ENCODE results near the gene OIT3. TPM values are rescaled to one million over a fixed set of nuclear protein-coding genes. Genes with fewer than 3 reads are reported as not detected.

OIT3 gene
- total and polyA plus RNA-seq, 4 donors, result 0.08 to 0.49 (median 0.28) TPM; not detected in 1

DNA sequence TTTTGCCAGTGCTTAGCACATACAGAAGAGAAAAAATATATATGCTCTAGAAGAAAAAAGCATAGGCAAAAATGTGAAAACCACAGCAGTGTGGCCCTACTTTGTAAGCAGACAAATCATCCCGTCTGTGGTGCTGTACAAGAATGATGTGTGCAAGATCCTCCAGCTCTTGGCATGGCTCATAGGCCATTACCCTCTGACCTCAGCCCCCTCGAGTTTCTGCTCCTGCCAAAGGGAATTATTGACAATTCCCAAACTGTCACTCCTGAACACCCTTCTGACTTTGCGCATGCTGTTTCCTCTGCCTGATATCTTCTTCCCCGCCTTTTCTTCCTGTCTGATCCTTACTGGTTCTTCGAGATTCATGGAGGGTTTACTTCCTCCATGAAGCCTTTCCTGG lies 33.9 kb downstream of the OIT3 start:
- Histone ChIP-seq H3K36me3 (ENCODE audit: control insufficient read depth in 4 of 4, insufficient read depth in 4 of 4, low read length in 4 of 4) (no peaks in the 10 kb centered on the region), H3K9ac (ENCODE audit: insufficient read depth in 1 of 2, low read length in 2 of 2) (no peak overlapping the region), H3K27me3 (ENCODE audit: control insufficient read depth in 3 of 3, insufficient read depth in 3 of 3, low read length in 2 of 3) (no peaks in the 10 kb centered on the region), H3K4me3 (no peak overlapping the region), H3K4me1 (ENCODE audit: control insufficient read depth in 5 of 5, insufficient read depth in 5 of 5, low read length in 5 of 5) (peaks cover 0 to 1% (median 0%) of the 10 kb centered on the region in 5 donors), H3K27ac (ENCODE audit: low read depth in 1 of 2, low read length in 1 of 2) (no peak overlapping the region), H3K9me3 (ENCODE audit: control insufficient read depth in 4 of 4, insufficient read depth in 3 of 4, low read length in 3 of 4) (no peaks in the 10 kb centered on the region)
- ATAC-seq (ENCODE audit: insufficient read depth, low FRiP score) (no peak), DNase-seq (no peak)
- TF ChIP-seq CTCF (IDR thresholded peaks at IDR 0.05; ENCODE audit: control extremely low read depth, extremely low read depth), result no peak
- WGBS, 2 donors, result 56 to 74% methylated on average over 5 of the region's 5 CpGs

DNA sequence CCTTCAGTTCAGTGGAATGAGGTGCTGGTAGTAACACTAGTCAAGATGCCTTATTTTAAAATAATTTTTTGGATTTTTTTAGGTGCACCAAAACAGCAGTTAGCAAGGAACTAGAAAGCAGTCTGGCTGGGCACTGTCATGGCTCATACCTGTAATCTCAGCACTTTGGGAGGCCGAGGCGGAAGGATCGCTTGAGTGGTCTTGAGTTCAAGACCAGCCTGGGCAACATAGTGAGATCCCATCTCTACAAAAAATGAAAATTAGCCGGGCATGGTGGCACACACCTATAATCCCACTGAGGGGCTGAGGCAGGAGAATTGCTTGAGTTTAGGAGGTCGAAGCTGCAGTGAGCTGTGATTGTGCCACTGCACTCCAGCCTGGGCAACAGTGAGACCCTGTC lies 35.3 kb downstream of the OIT3 start:
- peaks cover 0 to under 1% (median 0%) of the 10 kb centered on the region in 5 donors for H3K4me1 ChIP-seq (ENCODE audit: control insufficient read depth in 5 of 5, insufficient read depth in 5 of 5, low read length in 5 of 5)
- no peak overlapping the region for H3K4me3 ChIP-seq
- no peaks in the 10 kb centered on the region for H3K36me3 ChIP-seq (ENCODE audit: control insufficient read depth in 4 of 4, insufficient read depth in 4 of 4, low read length in 4 of 4)
- 95% methylated on average over 5 of the region's 5 CpGs for WGBS, 2 donors
- TF ChIP-seq CTCF (IDR thresholded peaks at IDR 0.05; ENCODE audit: control extremely low read depth, extremely low read depth), result no peak
- H3K9me3 ChIP-seq (ENCODE audit: control insufficient read depth in 4 of 4, insufficient read depth in 3 of 4, low read length in 3 of 4), result no peaks in the 10 kb centered on the region
- no peaks in the 10 kb centered on the region for H3K27me3 ChIP-seq (ENCODE audit: control insufficient read depth in 3 of 3, insufficient read depth in 3 of 3, low read length in 2 of 3)
- DNase-seq (no peak), ATAC-seq (ENCODE audit: insufficient read depth, low FRiP score) (no peak)
- no peak overlapping the region for H3K9ac ChIP-seq (ENCODE audit: insufficient read depth in 1 of 2, low read length in 2 of 2)
- H3K27ac ChIP-seq (ENCODE audit: low read depth in 1 of 2, low read length in 1 of 2), result no peak overlapping the region

DNA sequence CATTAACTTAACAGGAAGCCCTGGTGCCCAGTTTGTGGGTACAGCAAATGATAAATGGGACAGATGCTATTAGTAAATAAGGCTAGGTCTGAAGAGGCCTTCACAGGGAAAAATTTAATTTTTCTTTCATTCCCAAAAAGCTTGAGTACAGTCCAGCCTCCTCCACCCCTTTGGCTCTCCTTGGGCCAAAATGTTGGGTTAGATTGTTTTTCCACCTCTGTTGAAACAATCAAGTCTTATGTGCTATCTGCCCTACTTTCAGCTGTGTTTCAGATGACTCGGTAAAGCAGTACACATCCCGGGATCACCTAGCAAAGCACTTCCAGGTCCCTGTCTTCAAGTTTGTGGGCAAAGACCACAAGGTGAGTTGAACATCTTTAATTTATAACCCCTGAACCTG lies 36.7 kb downstream of the OIT3 start:
- Histone ChIP-seq H3K9ac (ENCODE audit: insufficient read depth in 1 of 2, low read length in 2 of 2) (no peak overlapping the region), H3K4me1 (ENCODE audit: control insufficient read depth in 5 of 5, insufficient read depth in 5 of 5, low read length in 5 of 5) (no peaks in the 10 kb centered on the region), H3K4me3 (no peak overlapping the region), H3K9me3 (ENCODE audit: control insufficient read depth in 4 of 4, insufficient read depth in 3 of 4, low read length in 3 of 4) (no peaks in the 10 kb centered on the region), H3K36me3 (ENCODE audit: control insufficient read depth in 4 of 4, insufficient read depth in 4 of 4, low read length in 4 of 4) (no peaks in the 10 kb centered on the region), H3K27ac (ENCODE audit: low read depth in 1 of 2, low read length in 1 of 2) (no peak overlapping the region), H3K27me3 (ENCODE audit: control insufficient read depth in 3 of 3, insufficient read depth in 3 of 3, low read length in 2 of 3) (no peaks in the 10 kb centered on the region)
- no peak for TF ChIP-seq CTCF (IDR thresholded peaks at IDR 0.05; ENCODE audit: control extremely low read depth, extremely low read depth)
- DNase-seq (no peak), ATAC-seq (ENCODE audit: insufficient read depth, low FRiP score) (no peak)
- 89 to 97% methylated on average over 2 of the region's 2 CpGs for WGBS, 2 donors
